HG03442 (cell line): ENCODE measurements around the gene CSF1R.
"Not testable (repeated sequence)": the region's sequence is repeated elsewhere in the genome, so short reads cannot be mapped to it uniquely, and the experiment has no call there.

Source experiments
- ATAC-seq: cut with Tn5 transposase; IDR thresholded peaks from one replicate; pipeline ENCODE4 v1.9.1; 2021; ENCODE audit warnings: mild to moderate bottlenecking, moderate library complexity; ENCODE audit not compliant: unreplicated experiment

CSF1R gene

DNA sequence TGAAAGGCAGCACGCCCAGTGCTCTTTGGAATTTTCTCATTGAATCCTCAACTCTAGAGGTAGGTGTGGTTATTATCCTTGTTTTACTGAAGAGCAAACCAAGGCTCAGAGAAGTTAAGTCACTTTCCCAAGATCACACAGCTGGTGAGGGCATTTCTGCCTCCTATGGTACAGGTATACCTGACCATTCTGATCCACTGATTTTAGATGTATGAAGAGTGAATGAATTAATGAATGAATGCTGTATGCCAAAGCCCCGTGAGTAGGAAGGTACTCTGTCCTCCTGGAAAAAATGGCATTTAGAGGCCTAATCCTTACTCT lies 18.2 kb upstream of the CSF1R start:
- no peak for ATAC-seq

DNA sequence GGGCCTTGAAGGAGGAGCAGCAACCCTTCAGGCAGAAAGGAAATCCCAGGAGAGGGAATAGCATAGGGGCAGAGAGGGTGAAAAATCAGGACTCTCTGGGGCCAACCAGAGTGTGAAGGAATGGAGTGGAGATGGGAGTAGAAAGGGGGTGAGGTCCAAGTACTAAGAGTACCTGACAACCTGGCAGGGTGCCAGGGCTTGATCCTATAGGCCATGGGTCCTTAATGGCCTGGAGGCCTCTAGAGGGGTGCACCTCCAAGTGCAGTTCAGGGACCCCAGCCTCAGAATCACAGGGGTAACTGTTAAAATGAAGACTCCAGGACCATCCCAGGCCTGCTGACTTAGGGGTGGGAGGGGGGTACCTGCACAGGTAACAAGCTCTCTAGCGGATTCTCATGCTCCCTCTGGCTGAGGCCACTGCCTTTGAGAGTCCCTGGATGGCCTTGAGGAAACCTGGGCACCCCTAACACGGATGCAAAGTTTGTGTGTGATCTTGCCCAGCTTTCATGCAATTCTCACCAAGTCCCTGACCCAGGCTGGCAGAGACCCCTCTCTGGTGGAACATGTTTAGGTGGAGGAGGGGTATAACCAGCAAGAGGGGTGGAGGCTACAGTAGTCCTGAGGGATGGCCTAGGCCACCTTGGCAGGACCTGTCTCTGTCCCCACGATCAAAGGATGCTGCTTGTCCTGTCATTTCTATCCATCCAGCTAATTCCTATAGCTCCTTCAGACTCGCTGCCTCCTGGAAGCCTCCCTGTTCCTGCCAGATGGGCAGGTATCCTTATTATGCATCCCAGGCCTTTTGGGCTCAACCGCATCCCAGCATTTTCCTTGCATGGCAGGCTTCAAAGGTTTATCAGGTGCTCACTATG lies 17.6 kb upstream of the CSF1R start:
- no peak for ATAC-seq

DNA sequence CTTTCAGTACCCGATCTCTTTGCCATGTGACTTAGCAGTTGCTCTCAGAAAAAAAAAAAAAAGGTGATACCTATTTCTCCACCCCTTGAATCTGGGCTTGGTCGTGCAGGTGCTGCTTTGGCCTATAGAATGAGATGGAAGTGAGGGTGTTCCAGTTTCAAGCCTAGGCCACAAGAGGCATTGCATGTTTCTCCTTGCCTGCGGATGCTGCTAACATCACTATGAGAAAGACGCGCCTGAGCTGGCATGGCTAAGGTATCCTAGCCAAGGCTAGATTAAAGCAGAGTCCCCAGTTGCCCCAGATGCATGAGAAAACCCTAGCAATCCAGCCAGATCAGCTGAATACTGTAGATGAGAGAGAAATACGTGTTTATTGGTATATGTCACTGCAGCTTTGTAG lies 14.7 kb upstream of the CSF1R start:
- ATAC-seq, result no peak

DNA sequence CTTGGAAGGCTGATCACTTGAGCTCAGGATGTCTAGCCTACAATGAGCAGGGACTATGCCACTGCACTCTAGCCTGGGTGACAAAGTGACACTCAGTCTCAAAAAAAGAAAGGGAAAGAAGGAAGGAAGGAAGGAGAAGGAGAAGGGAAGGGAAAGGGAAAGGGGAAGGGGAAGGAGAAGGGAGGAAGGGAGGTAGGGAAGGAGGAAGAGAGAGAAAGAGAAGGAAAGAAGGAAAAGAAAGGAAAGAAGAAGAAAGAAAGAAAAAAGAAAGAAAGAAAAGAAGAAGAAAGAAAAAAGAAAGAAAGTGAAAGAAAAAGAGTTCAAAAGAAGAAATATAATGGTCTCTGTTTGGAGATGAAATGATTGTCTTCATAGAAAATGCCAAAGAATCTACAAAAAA lies 10.8 kb upstream of the CSF1R start:
- no peak for ATAC-seq

DNA sequence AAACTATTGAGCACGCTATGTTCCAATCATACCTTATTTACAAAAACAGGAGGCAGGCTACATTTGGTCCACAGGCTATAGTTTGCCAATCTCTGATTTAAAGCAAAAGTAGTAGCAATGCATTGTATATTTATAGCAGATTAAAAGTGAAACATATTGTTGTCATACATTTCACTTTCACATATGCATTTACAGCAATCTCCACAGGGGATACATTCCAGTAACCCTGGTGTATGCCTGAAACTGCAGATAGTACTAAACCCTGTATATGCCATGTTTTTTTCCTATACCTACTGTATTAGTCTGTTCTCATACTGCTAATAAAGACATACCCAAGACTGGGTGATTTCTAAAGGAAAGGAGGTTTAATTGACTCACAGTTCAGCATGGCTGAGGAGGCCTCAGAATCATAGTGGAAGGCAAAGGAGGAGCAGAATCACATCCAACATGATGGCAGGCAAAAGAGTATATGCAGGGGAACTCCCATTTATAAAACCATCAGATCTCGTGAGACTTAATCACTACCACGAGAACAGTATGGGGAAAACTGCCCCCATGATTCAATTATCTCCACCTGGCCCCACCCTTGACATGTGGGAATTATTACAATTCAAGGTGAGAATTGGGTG lies 5.9 kb upstream of the CSF1R start:
- peak; percentile 72 for ATAC-seq

DNA sequence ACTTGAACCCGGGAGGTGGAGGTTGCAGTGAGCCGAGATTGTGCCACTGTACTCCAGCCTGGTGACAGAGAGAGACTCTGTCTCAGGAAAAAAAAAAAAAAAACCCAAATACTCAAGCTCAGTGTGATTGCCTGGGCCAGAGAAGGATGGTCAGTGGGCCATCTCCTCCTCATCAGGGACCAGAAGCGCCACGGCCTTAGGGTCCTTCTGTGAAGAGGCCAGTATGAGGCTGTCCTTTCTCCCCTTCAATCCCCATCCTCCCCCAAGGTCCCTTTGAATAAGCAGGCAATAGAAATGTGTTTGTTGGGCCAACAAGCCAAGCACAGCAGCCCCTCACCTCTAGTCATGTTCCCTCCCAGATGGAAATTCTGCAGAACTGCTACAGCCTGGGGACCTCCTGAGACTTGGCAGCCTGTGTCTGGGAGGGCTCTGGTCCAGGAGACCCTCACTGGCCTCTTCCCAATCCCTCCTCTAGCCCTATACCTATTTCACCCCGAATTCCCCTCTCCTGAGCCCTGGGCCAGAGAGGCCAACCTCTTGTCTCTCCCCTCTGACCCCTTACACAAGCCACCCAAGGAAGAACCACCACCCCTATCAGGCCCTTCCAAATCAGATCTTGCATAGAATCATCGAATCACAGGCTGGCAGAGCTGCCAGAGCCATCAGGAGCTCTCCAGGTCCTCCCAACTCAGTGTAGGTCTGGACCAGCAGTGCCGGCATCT lies 1.0 kb downstream of the CSF1R start:
- no peak for ATAC-seq

DNA sequence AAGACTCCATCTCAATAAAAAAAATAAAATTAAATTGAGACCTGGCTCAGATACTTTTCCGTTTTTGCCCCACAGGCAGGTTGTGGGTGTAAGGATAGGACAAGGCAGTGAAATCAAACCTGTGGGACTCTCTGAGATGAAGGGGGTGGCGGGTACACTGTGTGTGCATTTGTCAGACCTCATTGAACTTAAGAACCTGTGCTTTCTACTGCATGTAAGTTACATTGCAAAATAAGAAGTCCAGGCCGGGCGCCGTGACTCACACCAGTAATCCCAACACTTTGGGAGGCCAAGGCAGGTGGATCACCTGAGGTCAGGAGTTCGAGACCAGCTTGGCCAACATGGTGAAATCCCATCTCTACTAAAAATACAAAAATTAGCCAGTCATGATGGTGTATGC lies 1.6 kb downstream of the CSF1R start:
- not testable (repeated sequence) for ATAC-seq

DNA sequence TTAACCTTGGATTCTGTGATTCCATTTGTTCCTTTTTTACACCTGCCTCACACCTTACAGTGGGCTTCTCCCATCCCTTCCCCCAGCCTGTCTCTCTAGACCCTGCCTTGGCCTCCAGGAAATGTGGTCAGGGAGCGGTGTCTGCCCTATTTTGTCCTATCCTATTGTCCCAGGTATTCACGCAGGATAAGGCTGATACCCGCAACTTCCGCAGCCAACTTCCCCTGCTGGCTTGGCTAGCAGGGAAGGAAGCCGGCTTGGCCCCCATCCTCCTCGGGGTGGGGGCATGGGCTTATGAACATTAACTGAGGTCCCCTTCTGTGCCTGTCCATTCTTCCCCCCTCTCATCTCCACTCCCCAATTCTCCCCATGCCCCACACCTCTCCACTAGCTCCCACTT lies 3.5 kb downstream of the CSF1R start:
- no peak for ATAC-seq

DNA sequence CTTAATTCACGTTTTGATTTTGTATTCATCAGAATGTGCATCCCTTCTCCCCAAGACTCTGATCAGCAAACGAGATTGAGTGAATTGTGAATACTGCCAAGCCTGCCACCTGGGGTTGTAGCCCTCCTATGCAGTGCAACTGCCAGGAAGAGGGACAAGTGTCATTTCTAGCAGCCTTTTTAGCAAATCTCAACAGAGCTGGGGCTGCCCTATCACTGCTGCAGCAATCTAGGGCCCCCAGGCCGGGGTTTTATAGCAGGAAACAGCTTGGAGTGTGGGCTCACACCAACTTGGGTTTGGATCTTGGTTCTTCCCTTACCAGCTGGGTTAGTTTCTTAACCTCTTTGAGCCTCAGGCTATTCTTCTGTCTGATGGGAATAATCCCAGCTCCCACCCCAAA lies 4.0 kb downstream of the CSF1R start:
- ATAC-seq, result no peak

DNA sequence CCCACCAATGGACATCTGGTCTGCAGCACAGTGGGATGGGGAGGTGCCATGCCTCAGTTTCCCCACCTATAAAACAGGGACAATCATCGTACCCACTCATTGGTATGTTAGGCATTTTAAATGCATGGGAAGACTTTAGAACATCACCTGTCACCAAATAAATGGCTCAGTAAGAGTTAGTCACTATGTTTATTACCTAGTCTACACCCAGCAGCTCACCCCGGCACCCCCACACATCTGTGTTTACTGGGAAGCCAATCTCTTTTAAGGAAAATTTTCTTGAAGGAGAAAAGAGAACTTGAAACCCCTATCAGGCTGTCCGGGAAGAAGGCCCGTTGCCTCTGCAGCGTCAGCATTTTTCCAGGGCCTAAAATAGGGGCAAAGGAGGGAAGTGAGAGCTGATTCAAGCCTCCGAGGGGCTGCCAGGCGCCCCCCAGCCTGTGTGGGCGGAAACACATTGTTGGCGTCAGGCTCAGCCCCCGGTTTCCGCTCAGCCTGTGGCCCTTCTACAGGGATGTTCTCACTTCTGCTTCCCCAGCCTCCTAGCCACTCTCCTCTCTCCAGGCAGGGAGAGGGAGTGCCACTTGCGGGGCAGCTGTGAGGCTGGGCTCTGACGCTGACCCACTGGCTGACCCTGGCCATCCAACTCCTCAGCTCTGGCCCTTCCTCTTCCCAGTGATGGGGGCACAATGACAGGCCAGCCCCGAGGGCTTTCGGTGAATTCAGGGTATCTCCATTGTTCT lies 4.6 kb downstream of the CSF1R start:
- peak; percentile 78 for ATAC-seq

DNA sequence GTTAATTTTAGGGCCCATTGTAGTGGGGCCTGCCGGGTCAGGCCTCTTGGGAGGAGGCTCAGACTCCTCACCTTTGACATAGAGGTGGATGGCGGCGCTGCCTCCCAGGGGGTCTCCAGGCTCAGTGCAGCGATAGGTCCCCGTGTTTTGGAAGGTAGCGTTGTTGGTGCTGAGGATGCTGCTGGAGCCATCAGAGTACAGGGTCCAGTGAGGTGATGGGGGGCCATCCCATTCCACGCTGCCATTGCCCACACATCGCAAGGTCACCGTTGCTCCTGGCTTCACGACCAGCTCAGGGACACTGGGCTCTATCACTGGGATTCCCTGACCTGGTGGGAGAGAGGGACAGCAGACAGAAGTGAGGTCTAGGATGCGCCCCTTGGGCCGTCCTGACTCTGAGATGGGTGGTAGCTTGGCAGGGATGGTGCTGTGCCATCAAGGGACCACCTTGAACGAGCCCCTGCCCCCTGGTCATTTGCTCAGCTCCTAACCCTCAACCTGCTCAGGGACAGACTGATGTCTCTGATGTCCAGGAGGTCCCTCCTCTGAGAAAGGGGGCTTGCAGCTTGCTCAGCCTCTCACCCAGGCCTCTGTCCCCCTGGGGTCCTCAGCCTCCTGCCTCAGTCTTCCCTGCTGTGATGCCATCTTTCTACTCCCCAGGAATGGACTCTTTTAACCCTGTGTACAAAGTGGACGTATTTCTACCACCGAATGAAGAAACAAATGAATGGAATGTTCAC lies 5.5 kb downstream of the CSF1R start:
- no peak for ATAC-seq

DNA sequence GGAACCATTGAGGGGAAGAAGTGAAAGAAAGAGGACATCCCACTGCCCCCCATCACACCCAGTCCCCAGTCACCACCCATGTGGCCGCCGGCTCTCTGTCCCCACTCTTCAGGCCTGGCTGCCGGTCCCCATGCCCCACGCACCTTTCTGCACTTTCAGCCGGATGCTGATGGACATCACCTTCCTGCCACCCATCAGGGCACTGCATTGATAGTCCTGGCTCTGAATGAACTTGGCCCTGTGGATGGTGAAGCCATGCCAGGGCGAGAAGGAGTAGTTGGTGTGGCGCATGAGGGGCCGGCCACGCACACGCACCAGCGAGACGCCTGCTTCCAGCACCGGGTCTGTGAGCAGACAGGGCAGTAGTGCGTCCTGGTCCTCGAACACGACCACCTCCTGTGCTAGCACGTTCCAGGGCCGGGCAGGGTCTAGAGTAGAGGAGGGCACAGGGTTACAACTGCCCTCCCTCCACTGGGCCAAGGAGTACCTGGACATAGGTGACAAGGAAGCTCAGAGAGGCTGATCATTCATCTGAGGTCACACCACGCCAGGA lies 6.4 kb downstream of the CSF1R start:
- no peak for ATAC-seq

DNA sequence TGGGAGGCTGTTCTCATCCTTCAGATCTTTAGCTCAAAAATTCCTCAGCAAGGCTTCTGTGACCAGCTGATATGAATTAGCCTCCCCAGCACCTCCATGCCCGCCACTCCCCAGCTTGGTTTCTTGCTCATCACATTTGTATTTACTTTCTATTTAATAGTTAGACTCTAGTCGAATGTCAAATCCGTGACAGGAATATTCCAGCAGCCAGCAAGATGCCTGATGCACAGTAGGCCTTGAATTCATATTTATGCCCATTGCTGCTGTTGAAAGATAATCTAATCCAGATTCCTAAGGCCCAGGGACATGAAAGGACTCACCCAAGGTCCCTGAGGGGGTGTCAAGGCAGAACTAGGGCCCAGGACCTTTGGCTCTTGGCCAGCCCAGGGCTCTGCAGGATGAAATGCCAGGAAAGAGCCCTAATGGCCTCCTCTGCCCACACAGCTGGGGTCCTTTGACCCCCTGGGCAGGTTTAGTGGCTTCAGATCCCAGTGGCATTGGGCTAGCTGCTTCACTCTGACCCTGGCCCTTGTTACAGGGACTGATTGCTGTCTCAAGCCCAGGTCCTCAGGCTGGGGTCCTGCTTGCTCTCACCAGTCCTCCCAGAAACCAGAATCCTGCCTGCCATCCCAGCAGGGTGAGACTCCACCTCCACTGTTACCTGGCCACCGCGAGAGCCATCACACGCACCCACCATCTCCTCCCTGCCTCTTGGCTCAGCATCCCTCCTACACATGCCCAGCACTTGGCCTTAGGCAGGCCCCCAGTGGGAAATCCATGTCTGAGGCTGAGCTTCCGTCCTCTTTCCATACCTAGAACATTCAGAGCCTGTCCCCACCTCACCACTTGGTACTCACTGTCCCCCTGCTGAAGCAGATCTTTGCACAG lies 7.3 kb downstream of the CSF1R start:
- ATAC-seq, result no peak

DNA sequence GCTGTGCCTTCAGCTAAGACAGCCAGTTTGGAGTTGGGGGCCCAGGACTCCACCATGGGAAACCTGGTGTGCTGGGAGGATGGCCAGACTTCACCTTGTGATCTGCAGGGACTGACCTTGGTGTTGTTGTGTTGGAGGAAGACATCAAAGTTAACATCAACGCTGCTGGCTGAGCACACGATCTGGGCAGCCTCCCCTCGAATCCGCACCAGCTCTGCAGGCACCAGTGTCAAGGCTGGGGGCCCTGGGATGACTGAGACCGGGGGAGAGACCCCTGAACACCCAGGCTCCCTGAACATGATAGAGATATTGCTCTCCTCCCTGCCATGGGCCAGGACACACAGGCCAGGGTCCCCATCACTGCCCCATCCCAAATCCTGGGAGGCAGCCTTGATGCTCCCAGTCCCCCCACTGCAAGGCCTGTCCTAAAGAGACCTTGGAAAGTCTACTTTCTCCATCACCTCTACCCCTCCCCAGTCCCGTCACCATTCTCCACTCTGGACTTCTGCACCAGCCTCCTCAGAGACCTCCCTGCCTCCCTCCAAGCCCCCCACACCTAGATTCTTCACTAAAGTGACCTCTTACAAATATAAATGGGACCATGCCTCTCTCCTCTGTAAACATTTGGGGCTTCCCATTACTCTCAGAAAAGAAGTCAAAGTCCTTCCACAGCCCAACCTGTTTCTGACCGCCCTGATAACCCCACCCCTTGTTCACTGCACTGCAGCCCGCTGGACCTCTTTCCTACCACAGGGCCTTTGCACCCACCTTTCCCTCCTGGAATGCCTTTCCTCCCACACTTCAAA lies 8.2 kb downstream of the CSF1R start:
- ATAC-seq, result no peak

DNA sequence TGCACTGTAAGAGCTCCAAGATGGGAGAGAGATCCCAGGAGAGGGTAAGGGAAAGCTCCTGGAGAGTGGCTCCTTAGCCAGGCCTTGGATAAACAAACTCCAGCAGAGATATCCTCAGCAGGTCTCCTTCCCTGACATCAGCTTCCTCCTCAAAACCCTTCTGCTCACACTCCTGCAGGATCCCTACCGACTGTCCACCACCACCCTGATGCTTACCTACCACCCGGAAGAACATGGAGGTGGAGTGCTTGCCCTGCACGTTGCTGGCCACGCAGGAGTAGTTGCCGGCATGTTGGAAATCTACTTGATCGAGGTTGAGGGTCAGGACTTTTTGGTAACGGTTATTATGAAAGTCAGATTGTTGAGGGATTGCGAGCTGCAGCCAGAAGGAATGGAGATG lies 9.3 kb downstream of the CSF1R start:
- ATAC-seq, result no peak

DNA sequence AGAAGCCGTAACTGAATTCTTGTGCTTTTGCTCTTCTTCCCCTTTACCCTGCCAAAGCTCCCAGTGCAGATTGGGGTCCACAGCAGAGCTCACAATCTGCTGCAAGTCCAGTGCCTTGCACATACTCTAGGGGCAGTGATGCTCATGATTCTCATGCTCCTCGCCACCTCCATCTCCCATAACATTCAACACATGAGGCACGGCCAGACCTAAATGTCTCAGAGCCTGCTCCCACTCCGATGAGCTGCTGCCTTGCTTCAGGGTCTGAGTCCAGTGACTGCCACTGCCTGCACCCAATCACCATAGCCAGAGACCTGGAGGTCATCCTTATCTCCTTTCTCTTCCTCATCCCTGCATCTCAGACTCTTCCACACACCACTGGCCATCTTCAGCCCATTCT lies 10.5 kb downstream of the CSF1R start:
- ATAC-seq, result no peak

DNA sequence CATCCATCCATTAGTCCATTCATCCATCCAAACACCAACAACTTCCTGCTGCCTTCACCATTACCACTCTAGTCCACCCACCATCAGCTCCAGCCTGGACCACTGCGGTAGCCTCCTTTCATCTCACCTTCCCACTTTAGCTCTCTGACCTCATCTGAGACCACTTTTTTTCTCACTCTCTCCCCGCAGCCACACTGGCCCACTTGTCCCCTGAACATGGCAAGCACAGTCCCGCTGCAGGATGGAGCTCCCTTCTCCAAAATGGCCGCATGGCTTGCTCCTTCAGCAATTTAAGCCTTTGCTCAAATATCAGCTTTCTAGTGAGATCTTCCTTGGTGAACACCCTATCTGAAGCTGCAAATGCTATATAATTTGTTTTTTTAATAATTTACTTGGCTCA lies 11.1 kb downstream of the CSF1R start:
- ATAC-seq, result no peak

DNA sequence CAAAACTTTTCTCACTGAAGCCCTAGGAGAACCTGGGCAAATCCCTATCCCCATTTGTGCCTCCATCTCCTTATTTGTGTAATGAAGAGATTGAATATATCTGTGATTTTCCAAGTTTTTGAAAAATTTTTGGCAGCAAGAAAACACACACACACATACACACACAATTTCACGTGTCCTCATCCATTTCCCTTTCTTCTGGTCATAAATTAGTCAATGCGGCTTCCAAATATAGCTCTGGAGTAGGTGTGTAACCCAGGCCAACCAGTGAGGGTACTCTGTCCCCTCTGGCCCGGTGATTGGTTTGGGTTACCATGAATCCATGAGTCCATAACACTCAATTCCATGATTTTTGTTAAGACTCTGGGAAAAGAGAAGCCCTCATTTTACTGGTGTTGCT lies 12.7 kb downstream of the CSF1R start:
- ATAC-seq, result no peak
